GM12878 (cell line): ENCODE measurements around the gene SYTL1. TPM values are rescaled to one million over a fixed set of nuclear protein-coding genes. Genes with fewer than 3 reads are reported as not detected.
A peak's percentile ranks its signal among the peaks of the same experiment; 100 is the strongest.

ENCODE experiments used
- ATAC-seq: fragments of 200-7000 bp; cut with Tn5 transposase; 3 replicates; pipeline ENCODE4 v1.9.1; 2020; ENCODE audit warnings: mild to moderate bottlenecking, moderate library complexity
- BruUV-seq: library from RNA; stranded (reverse); fragments of 400-500 nt; replicated peaks from 2 replicates; lab custom pipeline; 2021; lab: Mats Ljungman, UMichigan
- CTCF ChIA-PET: fragments of 300-600 bp; sonication (Branson Sonifier 250); formaldehyde crosslinking; extraction: SDS; loops from one replicate; lab custom pipeline; 2021; ENCODE audit warnings: inconsistent platforms; lab: Yijun Ruan, JAX
- POLR2A ChIA-PET: fragments of 350-600 bp; formaldehyde crosslinking; extraction: SDS; loops from one replicate; lab custom pipeline; 2021; ENCODE audit warnings: inconsistent platforms; lab: Charles Lee
- RAD21 ChIA-PET: fragments of 300-600 bp; sonication (Branson Sonifier 250); formaldehyde crosslinking; loops from one replicate; lab custom pipeline; 2023; ENCODE audit warnings: antibody characterized with exemption; ENCODE audit not compliant: unreplicated experiment; lab: Charles Lee
- SMC1A ChIA-PET: fragments of 300-600 bp; sonication (Branson Sonifier 250); formaldehyde crosslinking; loops from one replicate; lab custom pipeline; 2023; ENCODE audit not compliant: unreplicated experiment, uncharacterized antibody; lab: Charles Lee
- DNase-seq: peaks from one replicate; pipeline ENCODE4 v3.0.0-alpha.2; 2011; ENCODE audit warnings: low read depth, low spot score
- FAIRE-seq: peaks from 3 replicates; lab custom pipeline; 2011; peaks lifted over from hg19 to GRCh38; lab: Jason Lieb, UNC
- H2AFZ ChIP-seq: 2 replicates; pipeline ENCODE4 v1.6.0; 2011; ENCODE audit warnings: low read depth, low read length, control low read depth; ENCODE audit not compliant: control insufficient read depth
- H3K27ac ChIP-seq: 2 replicates; pipeline ENCODE4 v1.5.1; 2011; ENCODE audit warnings: control low read depth; ENCODE audit not compliant: control insufficient read depth, insufficient read depth
- H3K27me3 ChIP-seq, 2 experiments: replicated peaks in 1 of 2; 2 replicates each; pipeline versions ENCODE4 v1.6.0 to v1.6.1; 2011; ENCODE audit warnings: low read length in 1 of 2; ENCODE audit not compliant: control insufficient read depth in 2 of 2, insufficient read depth in 2 of 2
- H3K36me3 ChIP-seq, 2 experiments: 2 replicates each; pipeline ENCODE4 v1.5.1; 2011; ENCODE audit warnings: low read length in 1 of 2; ENCODE audit not compliant: control insufficient read depth in 2 of 2, insufficient read depth in 2 of 2
- H3K4me1 ChIP-seq: 2 replicates; pipeline ENCODE4 v1.6.1; 2011; ENCODE audit warnings: mild to moderate bottlenecking, low read length, moderate library complexity, mixed read lengths; ENCODE audit not compliant: control insufficient read depth, insufficient read depth
- H3K4me2 ChIP-seq: 2 replicates; pipeline ENCODE4 v1.6.0; 2011; ENCODE audit warnings: control low read depth; ENCODE audit not compliant: control insufficient read depth, insufficient read depth
- H3K4me3 ChIP-seq: fragments of 200-600 bp; sonication (generic); 2 replicates; pipeline ENCODE4 v1.5.1; 2016
- H3K79me2 ChIP-seq: 2 replicates; pipeline ENCODE4 v1.6.0; 2011; ENCODE audit warnings: low read length; ENCODE audit not compliant: control insufficient read depth, insufficient read depth
- H3K9ac ChIP-seq: 2 replicates; pipeline ENCODE4 v1.8.0; 2011; ENCODE audit warnings: low read length, control low read depth, mixed read lengths; ENCODE audit not compliant: control insufficient read depth, insufficient read depth
- H3K9me3 ChIP-seq: replicated peaks from 3 replicates; pipeline ENCODE4 v1.5.1; 2011; ENCODE audit warnings: mild to moderate bottlenecking, low read length; ENCODE audit not compliant: control insufficient read depth, insufficient read depth
- H4K20me1 ChIP-seq: 2 replicates; pipeline ENCODE4 v1.6.0; 2011; ENCODE audit not compliant: control insufficient read depth, insufficient read depth
- BCLAF1 ChIP-seq: fragments of 450-650 bp; IDR thresholded peaks from 2 replicates; pipeline ENCODE4 v1.6.1; 2017; ENCODE audit warnings: antibody characterized with exemption, mild to moderate bottlenecking, moderate library complexity
- KLF5 ChIP-seq: fragments of 450-650 bp; IDR thresholded peaks from 2 replicates; pipeline ENCODE4 v1.6.1; 2014; ENCODE audit warnings: mild to moderate bottlenecking; ENCODE audit not compliant: partially characterized antibody
- LARP7 ChIP-seq: fragments of 450-650 bp; IDR thresholded peaks from 2 replicates; pipeline ENCODE4 v1.6.1; 2017; ENCODE audit warnings: mild to moderate bottlenecking
- NFIC ChIP-seq: IDR thresholded peaks from 2 replicates; pipeline ENCODE4 v1.6.1; 2012; ENCODE audit warnings: low read depth, mild to moderate bottlenecking, inconsistent platforms, low read length, moderate library complexity
- NR2C1 ChIP-seq: fragments of 450-650 bp; IDR thresholded peaks from 2 replicates; pipeline ENCODE4 v1.6.1; 2017; ENCODE audit warnings: antibody characterized with exemption, mild to moderate bottlenecking, moderate library complexity
- NR2C2 ChIP-seq: IDR thresholded peaks from 2 replicates; pipeline ENCODE4 v1.6.1; 2011; ENCODE audit warnings: borderline replicate concordance, low read depth; ENCODE audit not compliant: control insufficient read depth, insufficient read length
- NR2F1 ChIP-seq: fragments of 450-650 bp; conservative IDR thresholded peaks from 2 replicates; pipeline ENCODE4 v1.6.1; 2017; ENCODE audit warnings: mild to moderate bottlenecking
- RUNX3 ChIP-seq: IDR thresholded peaks from 2 replicates; pipeline ENCODE4 v1.6.1; 2012; ENCODE audit warnings: low read length, inconsistent platforms
- TCF7 ChIP-seq: IDR thresholded peaks from 2 replicates; pipeline ENCODE4 v1.6.1; 2014; ENCODE audit warnings: antibody characterized with exemption, borderline replicate concordance
- WGBS: methylation state at CpG from one replicate; pipeline ENCODE4 v1.1.6; 2016; ENCODE audit warnings: low lambda C conversion rate; ENCODE audit not compliant: insufficient replicate concordance, insufficient coverage; ENCODE audit errors: missing lambda C conversion rate; 5-methylcytosine and 5-hydroxymethylcytosine counted together
- in situ Hi-C: fragments of 300-500 bp; cut with MboI; formaldehyde crosslinking; loops from 9 replicates; pipeline ENCODE4 v1.14.3; 2018; ENCODE audit warnings: mixed read lengths
- intact Hi-C: fragments of 100-400 bp; cut with micrococcal nuclease; formaldehyde crosslinking; loops from one replicate; pipeline ENCODE4 v1.14.2; 2022; ENCODE audit not compliant: unreplicated experiment
- polyA plus RNA-seq, 11 experiments: library from polyadenylated mRNA; depleted of rRNA in 4 of 11; unstranded in 6 of 11; stranded (reverse) in 5 of 11; fragments of >200 nt; fragmentation: Nextera tagmentation in 4 of 11; fragmentation: Illumina TruSeq in 1 of 11; extraction: Ambion mirVana in 4 of 11; extraction: Trizol in 1 of 11; gene quantifications; 1 replicate in 1 of 11; 2 replicates in 10 of 11; pipeline versions ENCODE4 v1.2.1 to v1.2.3, GENCODE V29; 2011 to 2016; ENCODE audit warnings: inconsistent platforms in 2 of 11, missing spikeins in 2 of 11, low read depth in 1 of 11
- total RNA-seq, 4 experiments: library from RNA; depleted of rRNA in 3 of 4; stranded (reverse); fragments of >200 nt in 3 of 4; fragmentation: Illumina TruSeq in 1 of 4; extraction: Trizol in 1 of 4; gene quantifications; 2 replicates each; pipeline versions ENCODE4 v1.2.1 to v1.2.3, GENCODE V29; 2013 to 2021

Gene SYTL1
- total and polyA plus RNA-seq, 10 of the 15 experiments (the other 5 are each of a cell fraction or from before 2014, with no cell fraction given): 0.72 to 45.6 (median 14.8) TPM

- TF ChIP-seq BCLAF1: no peak
- TF ChIP-seq NFIC: no peak
- no peak for TF ChIP-seq NR2C2
- no peak for TF ChIP-seq KLF5
- no peak for TF ChIP-seq NR2F1
- TF ChIP-seq TCF7: no peak
- no peak for TF ChIP-seq LARP7
Observed at GRCh38 chr1:27361553-27361952, 19.7 kb downstream of the SYTL1 start (continued).

GRCh38 chr1:27363766-27364695 is 22.2 kb downstream of the SYTL1 start:
- Histone ChIP-seq H3K4me3 (no peak overlapping the region), H3K4me1 (peaks cover 16% of the 10 kb centered on the region)
- FAIRE-seq: no peak
- no TSS peak for BruUV-seq
- SMC1A ChIA-PET: interaction anchor here (3.3 kb wide), 1 partner anchor 24 kb away, joined by 27 read pairs; no protein-coding TSS in a partner anchor
- peak; percentile 72; the same call in 1 of the 2 replicates for TF ChIP-seq NR2F1
- peak; percentile 47; the same call in 1 of the 2 replicates for TF ChIP-seq NR2C1
- no peak for TF ChIP-seq RUNX3
- TF ChIP-seq, all 136 proteins: peak for 2
- Histone ChIP-seq H4K20me1 (no peaks in the 10 kb centered on the region; the same call in 1 of the 2 replicates), H3K36me3 (no peaks in the 10 kb centered on the region), H3K9ac (no peak overlapping the region), H2AFZ (no peak overlapping the region), H3K9me3 (no peaks in the 10 kb centered on the region), H3K27ac (no peak overlapping the region), H3K79me2 (no peaks in the 10 kb centered on the region), H3K27me3 (no peaks in the 10 kb centered on the region; a peak in 1 of 4 replicates), H3K4me2 (no peak overlapping the region)
- intact Hi-C loops (no loop called here), in situ Hi-C loops (no loop called here)
- DNase-seq (no peak), ATAC-seq (no peak)
- ChIA-PET POLR2A (no interaction called here), CTCF (interaction anchor here (0.7 to 4.0 kb wide), 6 partner anchors 11 to 242 kb away, joined by 3 to 35 read pairs (median 4); no protein-coding TSS in a partner anchor), RAD21 (interaction anchor here (1.7 kb wide), 1 partner anchor 31 kb away, joined by 9 read pairs; no protein-coding TSS in a partner anchor)
- WGBS: 83% methylated on average over 25 of the region's 26 CpGs
